HG02973 (cell line): Measurements from ENCODE around the gene AGPAT2.
"Not testable (repeated sequence)": the region's sequence is repeated elsewhere in the genome, so short reads cannot be mapped to it uniquely, and the experiment has no call there.

ENCODE experiments used
- ATAC-seq: cut with Tn5 transposase; IDR thresholded peaks from one replicate; pipeline ENCODE4 v1.9.1; 2021; ENCODE audit warnings: moderate library complexity; ENCODE audit not compliant: unreplicated experiment

Gene AGPAT2

GRCh38 chr9:136650648-136651047, 36.6 kb downstream of the AGPAT2 start:
- ATAC-seq: no peak

- no peak for ATAC-seq
Measured at GRCh38 chr9:136650021-136650420, 37.2 kb downstream of the AGPAT2 start.

GRCh38 chr9:136648751-136649150, 38.5 kb downstream of the AGPAT2 start:
- no peak for ATAC-seq

GRCh38 chr9:136646827-136647711, 40.2 kb downstream of the AGPAT2 start:
- ATAC-seq: no peak

- ATAC-seq: no peak
Measured at GRCh38 chr9:136645903-136646754, 41.1 kb downstream of the AGPAT2 start.

- ATAC-seq: no peak
Measured at GRCh38 chr9:136645352-136645902, 41.8 kb downstream of the AGPAT2 start.

- no peak for ATAC-seq
Measured at GRCh38 chr9:136644593-136645351, 42.5 kb downstream of the AGPAT2 start.

GRCh38 chr9:136644343-136644592, 43.0 kb downstream of the AGPAT2 start:
- ATAC-seq: no peak

GRCh38 chr9:136643596-136644342, 43.5 kb downstream of the AGPAT2 start:
- ATAC-seq: no peak

- no peak for ATAC-seq
Measured at GRCh38 chr9:136642439-136642921, 44.8 kb downstream of the AGPAT2 start.

GRCh38 chr9:136640171-136641111, 46.8 kb downstream of the AGPAT2 start:
- no peak for ATAC-seq

GRCh38 chr9:136634904-136635303, 52.4 kb downstream of the AGPAT2 start:
- no peak for ATAC-seq

GRCh38 chr9:136632491-136633106, 54.7 kb downstream of the AGPAT2 start:
- not testable (repeated sequence) for ATAC-seq

- ATAC-seq: not testable (repeated sequence)
Measured at GRCh38 chr9:136632072-136632471, 55.2 kb downstream of the AGPAT2 start.

GRCh38 chr9:136631038-136632000, 55.9 kb downstream of the AGPAT2 start:
- ATAC-seq: no peak

- no peak for ATAC-seq
Measured at GRCh38 chr9:136630662-136630992, 56.6 kb downstream of the AGPAT2 start.

- ATAC-seq: no peak
Measured at GRCh38 chr9:136629879-136630661, 57.2 kb downstream of the AGPAT2 start.
